Osteoblast (primary cell): ENCODE measurements around the gene C1R. TPM values are rescaled to one million over a fixed set of nuclear protein-coding genes. Genes with fewer than 3 reads are reported as not detected.

Source experiments
- DNase-seq: peaks from one replicate; pipeline ENCODE4 v3.0.0; 2011; ENCODE audit warnings: low spot score, mixed read lengths; ENCODE audit not compliant: insufficient read length; ENCODE audit errors: missing footprints
- H2AFZ ChIP-seq: 2 replicates; pipeline ENCODE4 v1.6.0; 2011; ENCODE audit warnings: mild to moderate bottlenecking, low read length
- H3K27ac ChIP-seq: 2 replicates; pipeline ENCODE4 v1.5.1; 2011; ENCODE audit warnings: mild to moderate bottlenecking, low read depth, low read length, moderate library complexity
- H3K27me3 ChIP-seq: 2 replicates; pipeline ENCODE4 v1.6.0; 2012; ENCODE audit warnings: mild to moderate bottlenecking, control low read depth, inconsistent platforms, low read length, moderate library complexity; ENCODE audit not compliant: insufficient read depth
- H3K36me3 ChIP-seq: 2 replicates; pipeline ENCODE4 v1.5.1; 2011; ENCODE audit warnings: mild to moderate bottlenecking, low read length, control low read depth, moderate library complexity; ENCODE audit not compliant: insufficient read depth
- H3K4me1 ChIP-seq: 2 replicates; pipeline ENCODE4 v1.5.1; 2011; ENCODE audit warnings: mild to moderate bottlenecking, low read length, control low read depth, moderate library complexity; ENCODE audit not compliant: insufficient read depth
- H3K4me2 ChIP-seq: 2 replicates; pipeline ENCODE4 v1.6.0; 2011; ENCODE audit warnings: mild to moderate bottlenecking, low read length; ENCODE audit not compliant: insufficient read depth
- H3K4me3 ChIP-seq: fragments of 200-600 bp; sonication (generic); 3 replicates; pipeline ENCODE4 v1.5.1; 2012; ENCODE audit warnings: mild to moderate bottlenecking, low read length, inconsistent platforms; ENCODE audit not compliant: insufficient read depth
- H3K79me2 ChIP-seq: 2 replicates; pipeline ENCODE4 v1.6.0; 2012; ENCODE audit warnings: mild to moderate bottlenecking, low read length, control low read depth, inconsistent platforms; ENCODE audit not compliant: insufficient read depth
- H3K9me3 ChIP-seq: 2 replicates; pipeline ENCODE4 v1.5.1; 2011; ENCODE audit warnings: low read depth, low read length, control low read depth
- H4K20me1 ChIP-seq: 2 replicates; pipeline ENCODE4 v1.6.0; 2012; ENCODE audit warnings: mild to moderate bottlenecking, low read length, control low read depth; ENCODE audit not compliant: insufficient read depth
- CTCF ChIP-seq: IDR thresholded peaks from 2 replicates; pipeline ENCODE4 v1.5.1; 2011; ENCODE audit warnings: mild to moderate bottlenecking, low read depth, low read length, moderate library complexity; ENCODE audit errors: extremely low read depth
- total RNA-seq: library from RNA; depleted of rRNA; stranded (reverse); fragments of >200 nt; gene quantifications from 2 replicates; pipeline ENCODE4 v1.2.3, GENCODE V29; 2012

C1R gene
- total RNA-seq, 1 donor: 330 TPM

- no peaks in the 10 kb centered on the region for H4K20me1 ChIP-seq
- DNase-seq: no peak
- H3K4me3 ChIP-seq: no peak overlapping the region
- no peak overlapping the region for H3K4me2 ChIP-seq
- no peaks in the 10 kb centered on the region for H3K79me2 ChIP-seq
- no peaks in the 10 kb centered on the region for H3K9me3 ChIP-seq
- H3K4me1 ChIP-seq: peaks cover 29% of the 10 kb centered on the region
- H2AFZ ChIP-seq: no peak overlapping the region
- H3K36me3 ChIP-seq: peaks cover 4% of the 10 kb centered on the region
- no peak overlapping the region for H3K27ac ChIP-seq
- no peaks in the 10 kb centered on the region for H3K27me3 ChIP-seq
- no peak for TF ChIP-seq CTCF
These were observed 16.7 kb downstream of the C1R start for GRCh38 chr12:7075518-7075917.

- H2AFZ ChIP-seq: no peak overlapping the region
- H3K4me1 ChIP-seq: peaks cover 17% of the 10 kb centered on the region
- DNase-seq: no peak
- H3K36me3 ChIP-seq: no peaks in the 10 kb centered on the region
- H4K20me1 ChIP-seq: no peaks in the 10 kb centered on the region
- H3K4me2 ChIP-seq: no peak overlapping the region
- TF ChIP-seq CTCF: no peak
- H3K9me3 ChIP-seq: no peaks in the 10 kb centered on the region
- no peaks in the 10 kb centered on the region for H3K27me3 ChIP-seq
- H3K79me2 ChIP-seq: no peaks in the 10 kb centered on the region
- no peak overlapping the region for H3K27ac ChIP-seq
- no peak overlapping the region for H3K4me3 ChIP-seq
These were observed 18.3 kb downstream of the C1R start for GRCh38 chr12:7073946-7074345.

- no peak overlapping the region for H3K4me2 ChIP-seq
- no peak overlapping the region for H2AFZ ChIP-seq
- no peaks in the 10 kb centered on the region for H3K79me2 ChIP-seq
- peak; percentile 31 for DNase-seq
- no peak overlapping the region for H3K27ac ChIP-seq
- peaks cover 19% of the 10 kb centered on the region for H3K4me1 ChIP-seq
- H3K27me3 ChIP-seq: no peaks in the 10 kb centered on the region
- TF ChIP-seq CTCF: no peak
- no peaks in the 10 kb centered on the region for H4K20me1 ChIP-seq
- H3K36me3 ChIP-seq: no peaks in the 10 kb centered on the region
- H3K9me3 ChIP-seq: no peaks in the 10 kb centered on the region
- H3K4me3 ChIP-seq: no peak overlapping the region
These were observed 19.7 kb downstream of the C1R start for GRCh38 chr12:7072554-7072953.

GRCh38 chr12:7072035-7072434 is 20.2 kb downstream of the C1R start:
- Histone ChIP-seq H2AFZ (no peak overlapping the region), H3K4me1 (peaks cover 19% of the 10 kb centered on the region), H3K27me3 (no peaks in the 10 kb centered on the region), H3K36me3 (peaks cover 1% of the 10 kb centered on the region), H3K4me3 (no peak overlapping the region), H3K27ac (no peak overlapping the region), H4K20me1 (no peaks in the 10 kb centered on the region), H3K4me2 (no peak overlapping the region), H3K79me2 (no peaks in the 10 kb centered on the region), H3K9me3 (no peaks in the 10 kb centered on the region)
- no peak for TF ChIP-seq CTCF
- peak; percentile 14 for DNase-seq
